ENCODE results near the gene HERC6. TPM values are rescaled to one million over a fixed set of nuclear protein-coding genes. Genes with fewer than 3 reads are reported as not detected.

The HERC6 gene
- total RNA-seq, 2 experiments from 2014 or later: 42.8 to 43.6 TPM

Other genes with a start within 250 kb of the HERC6 start
- gene ABCG2, start 220.2 kb upstream of the HERC6 start, total RNA-seq: 1 to 10 TPM; 1.1 to 1.4 TPM
- 10 to 100 TPM; 58.4 to 68.5 TPM for gene PPM1K, start 94.3 kb upstream of the HERC6 start, total RNA-seq
- 10 to 100 TPM; 47.8 to 49.2 TPM for gene HERC5, start 78.3 kb downstream of the HERC6 start, total RNA-seq
- gene PYURF, start 144.9 kb downstream of the HERC6 start, total RNA-seq: 10 to 100 TPM; 37.0 to 47.5 TPM
- gene HERC3, start 213.6 kb downstream of the HERC6 start, total RNA-seq: 10 to 100 TPM; 28.1 to 33.3 TPM